Femur (tissue), 1 donor: Measurements from ENCODE around the gene ADNP2.
A peak's percentile ranks its signal among the peaks of the same experiment; 100 is the strongest.

ENCODE experiments used
- DNase-seq: peaks from one replicate; pipeline ENCODE4 v3.0.0-alpha.2; 2017

Gene ADNP2

DNA sequence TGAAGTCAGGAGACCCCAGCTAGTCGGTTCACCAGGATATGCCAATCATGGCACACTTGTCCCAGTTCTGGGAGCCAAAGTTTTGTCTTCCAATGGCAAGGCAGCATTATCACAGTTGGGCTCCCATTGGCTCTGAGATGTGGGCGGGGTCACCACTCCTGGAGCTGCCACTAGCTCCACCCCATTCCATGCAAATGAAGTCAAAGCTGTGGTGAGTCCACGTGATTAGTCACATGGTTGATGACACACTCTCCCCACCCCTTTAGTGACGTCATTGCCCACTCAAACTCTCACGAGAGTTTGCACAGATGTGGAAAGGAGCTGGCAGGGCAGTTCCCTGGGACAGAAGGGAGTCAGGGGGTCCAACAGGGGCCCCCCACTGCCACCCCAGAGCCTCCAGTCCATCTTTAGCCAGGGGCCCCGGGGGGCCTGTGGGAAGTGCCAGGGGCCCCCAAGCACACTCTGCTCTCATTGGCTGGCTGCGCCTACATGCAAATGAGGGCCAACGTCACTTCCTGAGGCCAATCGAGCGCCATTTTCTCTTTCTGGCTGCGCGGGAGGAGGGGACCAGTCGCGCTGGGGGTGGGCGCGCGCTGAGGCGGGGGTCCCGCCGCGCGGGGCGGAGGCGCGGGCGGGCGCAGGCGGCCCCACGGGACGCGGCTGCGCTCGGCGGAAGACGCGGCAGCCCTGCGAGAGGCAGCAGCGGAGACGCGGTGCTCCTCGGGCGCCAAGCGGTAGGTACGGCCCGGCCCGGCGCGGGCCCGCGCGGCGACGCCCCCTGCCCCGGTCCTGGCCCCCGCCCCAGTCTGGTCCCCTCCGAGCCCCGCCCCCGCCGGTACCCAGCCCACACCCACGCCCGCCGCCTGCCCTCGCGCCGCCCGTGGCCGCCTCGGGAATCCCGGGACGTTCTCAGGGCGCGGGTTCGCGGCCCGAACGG lies at the start of gene ADNP2:
ADNP2 (plus strand) TSS at position 524 of the 937 bp plus-strand sequence. CDS start 8,281 bp downstream, outside the sequence.
- DNase-seq, result peak; percentile 92

DNA sequence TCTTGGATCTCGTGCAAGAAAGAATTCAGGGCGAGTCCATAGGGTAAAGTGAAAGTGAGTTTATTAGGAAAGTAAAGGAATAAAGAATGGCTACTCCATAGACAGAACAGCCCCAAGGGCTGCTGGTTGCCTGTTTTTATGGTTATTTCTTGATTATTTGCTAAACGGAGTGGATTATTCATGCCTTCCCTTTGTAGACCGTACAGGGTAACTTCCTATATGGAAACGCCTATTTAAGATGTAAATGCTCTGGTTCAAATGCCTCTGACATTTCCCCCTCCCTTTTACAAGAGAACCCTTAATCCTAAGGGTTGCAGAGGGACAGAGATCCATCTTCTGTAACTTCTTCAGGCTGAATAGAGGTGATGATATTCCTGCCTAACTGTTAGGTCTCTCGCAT lies 49.1 kb upstream of the ADNP2 start:
- no peak for DNase-seq

DNA sequence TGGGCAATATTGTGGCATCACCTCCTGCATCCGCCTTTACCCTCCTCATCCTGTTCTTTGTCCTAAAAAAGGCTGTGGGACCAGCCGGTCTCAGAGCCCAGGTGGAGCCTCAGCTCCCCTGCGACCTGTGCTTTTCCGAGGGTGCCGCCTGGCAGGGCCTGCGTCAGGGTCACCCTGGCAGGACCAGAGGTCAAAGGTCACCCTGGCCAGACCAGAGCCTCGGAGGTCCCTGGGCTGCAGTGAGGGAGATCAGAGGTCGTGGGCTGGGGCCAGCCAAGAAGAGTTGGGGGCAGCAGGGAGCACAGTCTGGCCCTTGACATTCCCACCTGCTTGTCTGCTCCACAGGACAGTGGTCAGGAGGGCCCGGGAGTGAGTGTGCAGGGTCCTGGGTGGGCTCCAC lies 43.4 kb upstream of the ADNP2 start:
- no peak for DNase-seq

DNA sequence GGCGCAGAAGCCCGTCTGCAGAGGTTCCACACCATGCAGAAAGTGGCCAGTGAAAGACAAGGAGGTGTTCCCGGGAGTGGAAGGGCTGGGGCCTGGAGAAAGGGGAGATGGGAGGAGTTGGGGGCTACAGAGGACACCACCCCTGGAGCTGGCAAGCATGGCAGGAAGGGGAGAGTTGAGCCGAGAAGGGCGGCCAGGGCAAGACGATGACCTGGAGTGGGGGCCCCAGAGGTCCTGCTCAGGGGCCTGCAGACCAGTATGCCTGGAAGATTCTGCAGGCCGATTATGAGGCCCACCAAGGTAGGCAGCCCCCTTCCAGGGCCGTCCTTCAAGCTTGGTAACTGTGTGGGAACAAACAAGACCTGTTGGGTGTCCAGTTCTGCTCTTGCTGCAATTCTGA lies 41.7 kb upstream of the ADNP2 start:
- no peak for DNase-seq

GRCh38 chr18:80067897-80068296 lies 41.2 kb upstream of the ADNP2 start:
- DNase-seq, result no peak

DNA sequence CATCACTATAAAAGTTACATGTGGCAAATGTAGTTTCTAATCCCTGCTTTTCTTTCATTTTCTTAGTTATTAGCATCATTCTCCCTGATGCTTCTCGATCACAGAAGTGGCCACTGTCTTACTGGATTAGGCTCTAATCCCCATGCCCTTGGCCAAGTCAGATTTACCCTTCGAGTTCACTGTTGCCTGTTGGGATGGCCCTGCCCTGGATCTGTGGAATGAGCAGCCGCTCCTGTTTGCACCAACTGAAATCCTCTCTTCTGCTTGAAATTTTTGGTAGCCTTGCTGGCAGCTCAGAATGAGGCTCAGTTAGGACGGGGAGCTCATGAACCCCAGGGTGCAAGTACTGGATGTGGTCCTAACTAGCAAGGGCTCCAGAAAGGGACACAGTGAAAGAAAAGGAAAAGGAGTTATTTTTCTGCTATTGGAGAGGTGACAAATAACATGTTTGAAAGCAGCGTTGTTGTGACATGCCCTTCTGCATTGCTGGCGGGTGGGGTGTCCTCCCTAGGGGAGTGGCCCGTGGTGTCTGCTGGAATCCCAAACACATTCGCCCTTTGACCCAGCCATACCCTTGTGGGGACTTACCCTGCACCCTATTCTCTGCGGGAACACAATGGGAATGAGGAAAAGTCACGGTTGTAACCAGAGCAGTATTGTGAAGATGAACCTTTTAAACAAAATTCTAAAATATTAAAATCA lies 40.3 kb upstream of the ADNP2 start:
- no peak for DNase-seq

DNA sequence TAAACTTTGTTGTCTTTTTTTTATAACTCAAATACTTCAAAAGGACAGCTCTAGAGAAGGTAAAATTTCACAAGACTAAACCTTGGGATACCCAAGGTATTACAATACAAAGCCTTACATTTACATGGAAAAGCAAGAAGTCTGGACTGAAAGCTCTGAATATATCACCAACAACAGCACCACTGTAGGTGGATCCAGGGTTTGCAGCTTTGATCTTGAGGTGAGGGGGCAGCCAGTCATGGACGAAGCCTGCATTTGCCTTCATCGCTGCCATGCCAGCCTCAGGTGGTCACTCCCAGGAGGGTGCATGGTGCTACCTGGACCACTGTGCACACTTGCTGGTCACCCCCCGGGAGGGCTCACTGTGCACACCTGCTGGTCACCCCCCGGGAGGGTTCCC lies 38.2 kb upstream of the ADNP2 start:
- DNase-seq, result no peak

DNA sequence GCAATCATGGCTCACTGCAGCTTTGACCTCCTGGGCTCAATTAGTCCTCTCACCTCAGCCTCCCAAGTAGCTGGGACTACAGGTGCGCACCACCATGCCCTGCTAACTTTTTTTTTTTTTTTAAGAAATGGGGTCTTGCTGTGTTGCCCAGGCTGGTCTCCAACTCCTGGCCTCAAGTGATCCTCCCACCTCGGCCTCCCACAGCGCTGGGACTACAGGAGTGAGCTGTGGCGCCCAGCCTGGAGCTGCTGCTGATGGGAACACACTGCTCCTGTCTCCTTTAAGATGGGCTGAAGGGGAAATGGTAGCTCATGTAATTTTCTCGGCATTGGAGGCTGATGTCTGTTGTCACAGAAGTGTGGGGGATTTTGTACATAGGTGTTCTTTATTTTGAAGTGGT lies 34.9 kb upstream of the ADNP2 start:
- no peak for DNase-seq

DNA sequence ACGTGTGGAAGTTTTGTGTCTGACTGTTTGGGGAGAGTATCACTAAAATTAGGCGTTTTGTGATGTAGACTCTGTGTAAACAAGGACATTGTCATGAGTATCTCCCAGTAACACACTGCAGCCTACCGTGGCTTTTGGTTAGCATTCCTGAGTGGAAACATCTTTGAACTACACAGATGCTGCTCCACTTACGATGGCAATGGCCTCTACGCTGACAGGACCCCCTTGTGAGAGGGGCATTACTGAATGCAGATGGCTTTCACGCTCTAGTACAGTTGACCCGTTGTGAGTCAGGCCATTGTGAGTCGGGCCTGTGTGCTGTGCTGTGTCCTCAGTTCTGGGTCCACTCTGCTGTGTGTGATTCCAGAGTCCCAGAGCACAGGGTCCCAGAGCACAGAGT lies 34.4 kb upstream of the ADNP2 start:
- no peak for DNase-seq

- DNase-seq, result no peak
These were observed 33.1 kb upstream of the ADNP2 start for GRCh38 chr18:80075940-80076339.

GRCh38 chr18:80076379-80076778 lies 32.7 kb upstream of the ADNP2 start:
- no peak for DNase-seq

- no peak for DNase-seq
These were observed 31.2 kb upstream of the ADNP2 start for GRCh38 chr18:80077873-80078272.

DNA sequence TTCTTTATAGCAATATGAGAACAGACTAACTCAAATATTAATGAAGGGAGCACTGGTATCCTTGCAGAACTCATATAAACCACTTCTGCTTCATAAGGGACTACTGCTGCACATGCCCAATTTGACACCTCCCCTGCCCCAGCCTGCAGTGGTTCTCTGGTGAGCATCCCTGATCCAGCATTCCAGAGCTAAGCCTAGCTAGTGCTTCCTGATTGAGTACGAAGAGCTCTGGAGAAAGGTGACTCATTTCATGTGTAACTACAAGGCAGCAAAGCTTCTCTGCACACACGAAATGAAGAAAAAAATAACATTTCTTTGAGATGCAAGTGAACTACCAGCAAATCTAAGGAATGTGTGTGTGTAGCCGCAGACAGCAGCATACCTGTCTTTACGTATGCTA lies 22.8 kb upstream of the ADNP2 start:
- no peak for DNase-seq

GRCh38 chr18:80088036-80088435 lies 21.0 kb upstream of the ADNP2 start:
- DNase-seq, result no peak

- no peak for DNase-seq
These were observed 20.2 kb upstream of the ADNP2 start for GRCh38 chr18:80088823-80089222.

GRCh38 chr18:80095414-80095813 lies 13.6 kb upstream of the ADNP2 start:
- DNase-seq, result no peak

DNA sequence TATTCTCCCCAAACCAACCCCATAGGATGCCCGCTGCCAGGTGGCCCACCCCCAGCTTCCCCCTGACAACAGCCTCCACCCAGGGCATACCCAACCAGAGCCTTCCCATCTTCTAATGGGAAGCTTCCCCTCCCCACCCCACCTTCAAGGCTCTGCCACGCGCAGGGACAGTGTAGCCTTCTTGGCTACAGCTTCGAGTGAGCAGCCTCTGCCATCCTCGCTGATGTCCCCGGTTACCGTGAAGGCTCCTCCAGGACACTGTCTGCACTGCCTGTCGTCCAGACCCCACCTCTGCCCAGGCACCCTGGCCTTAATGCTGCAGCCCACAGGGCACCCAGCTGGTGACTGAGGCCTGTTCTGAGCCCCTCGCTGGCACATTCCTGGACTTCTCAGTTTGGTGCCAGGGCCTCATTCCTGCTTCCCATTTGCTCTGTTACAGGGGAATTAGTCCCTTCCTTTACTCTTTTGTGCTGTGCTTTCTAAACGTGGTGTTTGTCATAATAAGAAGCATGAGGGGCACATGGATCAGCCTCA lies 13.0 kb upstream of the ADNP2 start:
- no peak for DNase-seq

GRCh38 chr18:80097201-80097600 lies 11.9 kb upstream of the ADNP2 start:
- DNase-seq, result no peak

DNA sequence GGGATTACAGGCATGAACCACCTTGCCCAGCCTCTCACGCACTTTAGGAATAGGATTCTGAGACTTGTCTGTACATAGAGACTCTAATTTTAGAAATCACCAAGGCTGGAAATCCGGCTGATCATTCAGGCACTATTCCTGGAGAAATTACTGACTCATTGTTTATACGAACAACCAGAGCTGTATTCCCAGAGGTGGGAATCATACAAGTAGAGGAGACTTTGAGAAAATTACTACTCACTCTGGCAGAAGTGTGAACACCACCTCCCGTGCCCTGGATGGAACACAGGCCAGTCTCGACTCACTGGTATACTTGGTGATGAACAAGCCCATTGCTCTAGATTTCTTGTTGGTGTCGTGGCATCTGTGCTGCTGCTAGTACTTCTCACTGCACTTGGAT lies 5.8 kb upstream of the ADNP2 start:
- DNase-seq, result no peak

GRCh38 chr18:80104364-80104779 lies 4.7 kb upstream of the ADNP2 start:
- DNase-seq, result no peak

GRCh38 chr18:80105369-80106167 lies 3.5 kb upstream of the ADNP2 start:
- DNase-seq, result no peak

- no peak for DNase-seq
These were observed 2.5 kb upstream of the ADNP2 start for GRCh38 chr18:80106482-80107051.

DNA sequence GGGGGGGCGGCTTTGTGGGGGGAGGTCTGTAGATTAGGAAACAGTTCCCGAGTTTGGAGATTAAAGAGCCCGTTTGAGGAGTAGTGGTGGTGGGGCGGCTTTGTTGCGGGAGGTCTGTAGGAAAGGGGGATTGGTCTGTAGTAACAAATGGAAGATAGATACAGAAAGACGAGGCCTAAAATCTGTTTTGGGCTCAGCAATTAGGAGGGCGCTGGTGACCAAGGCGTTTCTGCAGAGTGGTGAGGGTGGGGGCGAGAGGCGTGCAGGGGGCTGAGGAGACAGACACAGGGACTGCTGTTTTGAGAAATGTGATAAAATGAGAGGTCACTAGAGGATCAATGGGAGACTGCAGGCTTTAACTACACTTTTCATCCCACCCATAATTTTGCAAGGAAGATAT lies 1.6 kb upstream of the ADNP2 start:
- no peak for DNase-seq
